B cell (primary cell): ENCODE measurements around the gene KRT33A. TPM values are rescaled to one million over a fixed set of nuclear protein-coding genes. Genes with fewer than 3 reads are reported as not detected.

Experiments
- ATAC-seq: fragments of 200-7000 bp; cut with Tn5 transposase; one replicate; pipeline ENCODE4 v1.10.0; 2021; ENCODE audit warnings: low read depth, mild to moderate bottlenecking, moderate number of reproducible peaks, moderate library complexity
- CTCF ChIA-PET: fragments of 350-600 bp; sonication (Branson Sonifier 250); formaldehyde crosslinking; loops from one replicate; lab custom pipeline; 2021; ENCODE audit warnings: antibody characterized with exemption, inconsistent platforms; lab: Charles Lee
- POLR2A ChIA-PET: fragments of 350-600 bp; sonication (Branson Sonifier 250); formaldehyde crosslinking; loops from one replicate; lab custom pipeline; 2021; ENCODE audit warnings: antibody characterized with exemption; lab: Charles Lee
- DNase-seq: peaks from one replicate; pipeline ENCODE4 v3.0.0; 2013
- H2AFZ ChIP-seq: 2 replicates; pipeline ENCODE4 v1.6.1; 2012; ENCODE audit warnings: mild to moderate bottlenecking, low read depth, low read length; ENCODE audit not compliant: insufficient read depth, poor library complexity, severe bottlenecking
- H3K27ac ChIP-seq, 2 donors: 1 replicate in 1 of 2; 2 replicates in 1 of 2; pipeline ENCODE4 v1.5.1; 2012 to 2013; ENCODE audit warnings: low read length in 2 of 2, mild to moderate bottlenecking in 2 of 2, moderate library complexity in 1 of 2
- H3K27me3 ChIP-seq, 4 experiments: fragments of 200-600 bp in 1 of 4; sonication (generic) in 1 of 4; replicated peaks in 1 of 4; 1 replicate in 2 of 4; 2 replicates in 2 of 4; pipeline versions ENCODE4 v1.6.1 to v1.7.0; 2013 to 2016; ENCODE audit warnings: low read length in 3 of 4, mild to moderate bottlenecking in 2 of 4, mixed read lengths in 1 of 4, moderate library complexity in 1 of 4; ENCODE audit not compliant: insufficient read depth in 4 of 4, control insufficient read depth in 3 of 4; ENCODE audit errors: control extremely low read depth in 1 of 4
- H3K36me3 ChIP-seq, 2 experiments: replicated peaks in 1 of 2; 1 replicate in 1 of 2; 2 replicates in 1 of 2; pipeline versions ENCODE4 v1.6.1 to v1.7.1; 2013; ENCODE audit warnings: low read length in 1 of 2; ENCODE audit not compliant: insufficient read depth in 2 of 2, control insufficient read depth in 1 of 2; ENCODE audit errors: control extremely low read depth in 1 of 2, extremely low read depth in 1 of 2
- H3K4me1 ChIP-seq, 2 donors: fragments of 200-600 bp in 1 of 2; sonication (generic) in 1 of 2; 1 replicate in 1 of 2; 2 replicates in 1 of 2; pipeline versions ENCODE4 v1.5.1 to v1.6.1; 2013 to 2017; ENCODE audit warnings: low read length in 2 of 2; ENCODE audit not compliant: control insufficient read depth in 2 of 2, insufficient read depth in 2 of 2
- H3K4me2 ChIP-seq: replicated peaks from 2 replicates; pipeline ENCODE3; 2012; ENCODE audit warnings: mild to moderate bottlenecking, low read depth, low read length; ENCODE audit not compliant: poor library complexity, severe bottlenecking
- H3K4me3 ChIP-seq, 5 experiments: fragments of 200-600 bp in 1 of 5; sonication (generic) in 1 of 5; 1 replicate in 3 of 5; 2 replicates in 2 of 5; pipeline versions ENCODE4 v1.5.1 to v1.7.0; 2011 to 2016; ENCODE audit warnings: low read length in 4 of 5, mild to moderate bottlenecking in 4 of 5, low read depth in 2 of 5, control low read depth in 1 of 5, moderate library complexity in 1 of 5; ENCODE audit not compliant: insufficient read depth in 1 of 5; ENCODE audit errors: control extremely low read depth in 1 of 5, extremely low read depth in 1 of 5
- H3K79me2 ChIP-seq: fragments of 200-600 bp; sonication (generic); one replicate; pipeline ENCODE4 v1.6.0; 2016; ENCODE audit warnings: low read length; ENCODE audit not compliant: control insufficient read depth, insufficient read depth
- H3K9ac ChIP-seq: fragments of 200-600 bp; sonication (generic); 2 replicates; pipeline ENCODE4 v1.6.1; 2017; ENCODE audit warnings: mild to moderate bottlenecking, low read length, moderate library complexity
- H3K9me3 ChIP-seq, 3 donors: one replicate each; pipeline versions ENCODE4 v1.6.1 to v1.7.1; 2013; ENCODE audit warnings: low read length in 2 of 3; ENCODE audit not compliant: control insufficient read depth in 2 of 3, insufficient read depth in 1 of 3; ENCODE audit errors: control extremely low read depth in 1 of 3
- H4K20me1 ChIP-seq: 2 replicates; pipeline ENCODE4 v1.6.0; 2012; ENCODE audit warnings: mild to moderate bottlenecking, low read length; ENCODE audit not compliant: insufficient read depth, control insufficient read depth, poor library complexity, severe bottlenecking
- H3K27ac Mint-ChIP-seq: one replicate; pipeline ENCODE4 v1.8.0; 2021; ENCODE audit warnings: mixed read lengths
- H3K27me3 Mint-ChIP-seq: one replicate; pipeline ENCODE4 v1.8.0; 2021; ENCODE audit warnings: mixed read lengths
- H3K4me1 Mint-ChIP-seq: one replicate; pipeline ENCODE4 v1.8.0; 2021; ENCODE audit warnings: mixed read lengths
- H3K4me3 Mint-ChIP-seq: one replicate; pipeline ENCODE4 v1.8.0; 2021; ENCODE audit warnings: mixed read lengths
- H3K9me3 Mint-ChIP-seq: one replicate; pipeline ENCODE4 v1.8.0; 2022; ENCODE audit warnings: mixed read lengths; ENCODE audit not compliant: insufficient read depth
- CTCF ChIP-seq: fragments of 200-600 bp; IDR thresholded peaks from one replicate; pipeline ENCODE4 v1.8.0; 2022; ENCODE audit warnings: antibody characterized with exemption, mild to moderate bottlenecking
- EZH2 ChIP-seq: IDR thresholded peaks from 2 replicates; pipeline ENCODE4 v1.6.1; 2012; ENCODE audit warnings: borderline replicate concordance, low read depth, mild to moderate bottlenecking, moderate library complexity, low read length; ENCODE audit not compliant: insufficient read depth, poor library complexity, severe bottlenecking
- WGBS: methylation state at CpG from one replicate; pipeline ENCODE4 v1.1.5; 2013; ENCODE audit warnings: missing lambda C conversion rate; ENCODE audit not compliant: insufficient coverage; 5-methylcytosine and 5-hydroxymethylcytosine counted together
- intact Hi-C: fragments of 100-400 bp; cut with micrococcal nuclease; formaldehyde crosslinking; loops from one replicate; pipeline ENCODE4 v1.10.0; 2022
- polyA plus RNA-seq: library from polyadenylated mRNA; depleted of rRNA; stranded (reverse); fragments of >200 nt; gene quantifications from 2 replicates; pipeline ENCODE4 v1.2.3, GENCODE V29; 2012
- total RNA-seq, 2 donors: library from RNA; stranded (reverse); fragments of 120-200 nt in 1 of 2; gene quantifications; 1 replicate in 1 of 2; 2 replicates in 1 of 2; pipeline versions ENCODE4 v1.2.3 to v1.2.4, GENCODE V29; 2013 to 2022

Gene KRT33A
- total and polyA plus RNA-seq, 2 donors (not counting 1 experiment from before 2014, with no cell fraction given) = not detected

GRCh38 chr17:41315814-41316445 lies 34.7 kb downstream of the KRT33A start:
- Histone ChIP-seq H3K79me2 (no peaks in the 10 kb centered on the region), H3K9me3 (peaks cover 3 to 10% (median 3%) of the 10 kb centered on the region in 3 donors), H3K27me3 (peaks cover 0 to 3% (median 1%) of the 10 kb centered on the region in 4 experiments), H3K27ac (no peak overlapping the region), H3K9ac (no peak overlapping the region), H4K20me1 (no peaks in the 10 kb centered on the region), H3K4me2 (no peak overlapping the region), H3K36me3 (no peaks in the 10 kb centered on the region), H2AFZ (no peak overlapping the region), H3K4me1 (no peaks in the 10 kb centered on the region), H3K4me3 (no peak overlapping the region)
- DNase-seq (no peak), ATAC-seq (no peak)
- Mint-ChIP-seq H3K4me3 (no peak overlapping the region), H3K4me1 (no peaks in the 10 kb centered on the region), H3K27me3 (peaks cover 16% of the 10 kb centered on the region), H3K27ac (no peak overlapping the region), H3K9me3 (peaks cover 6% of the 10 kb centered on the region)
- 98% methylated on average over 10 of the region's 17 CpGs for whole genome bisulfite sequencing
- intact Hi-C loops = no loop called here
- POLR2A ChIA-PET = no interaction called here
- CTCF ChIA-PET = no interaction called here
- TF ChIP-seq CTCF (no peak), EZH2 (no peak)

DNA sequence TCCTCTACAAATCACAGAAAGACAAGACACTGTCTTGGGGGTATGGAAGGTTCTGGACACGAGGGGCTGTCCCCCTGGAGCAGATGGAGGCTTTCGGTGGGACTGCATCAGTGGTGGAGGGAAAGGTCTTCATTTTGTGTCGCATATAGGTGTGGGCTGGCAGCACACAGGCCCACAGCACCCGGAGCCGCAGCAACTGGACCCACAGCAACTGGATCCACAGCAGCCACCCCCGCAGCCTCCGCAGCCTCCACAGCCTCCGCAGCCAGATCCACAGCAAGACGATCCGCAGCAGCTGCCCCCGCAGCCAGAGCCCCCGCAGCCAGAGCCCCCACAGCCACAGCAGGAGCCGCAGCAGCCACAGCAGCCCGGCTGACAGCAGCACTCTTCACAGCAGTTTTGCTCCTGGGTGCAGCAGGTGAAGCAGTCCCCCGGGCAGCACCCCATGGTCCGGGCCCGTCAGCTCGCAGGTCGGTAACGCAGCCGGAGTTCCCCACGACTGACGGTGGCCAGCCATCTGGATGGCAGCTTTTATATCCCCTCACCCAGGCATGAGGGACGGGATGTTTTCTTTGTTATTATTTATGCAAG lies 35.3 kb downstream of the KRT33A start, which contains the start of gene KRTAP17-1:
TSS of gene KRTAP17-1 (minus strand) at position 507 of the 591 bp plus-strand sequence. CDS start at position 447, 60 bp downstream.
- peaks cover 3% of the 10 kb centered on the region for H3K4me1 Mint-ChIP-seq
- Histone ChIP-seq H3K9ac (no peak within 1 kb of the TSS), H3K4me3 (no peak within 1 kb of the TSS), H4K20me1 (no peaks in the 10 kb centered on the region), H3K4me1 (no peaks in the 10 kb centered on the region), H2AFZ (no peak within 1 kb of the TSS), H3K4me2 (no peak within 1 kb of the TSS), H3K36me3 (no peaks in the 10 kb centered on the region), H3K79me2 (no peaks in the 10 kb centered on the region), H3K27me3 (peaks cover 0 to 3% (median 1%) of the 10 kb centered on the region in 4 experiments), H3K9me3 (peaks cover 0 to 8% (median 2%) of the 10 kb centered on the region in 3 donors), H3K27ac (no peak within 1 kb of the TSS)
- H3K27me3 Mint-ChIP-seq = peaks cover 16% of the 10 kb centered on the region
- no peak within 1 kb of the TSS for H3K27ac Mint-ChIP-seq
- DNase-seq = no peak
- WGBS = 93% methylated on average over 16 of the region's 24 CpGs
- no peak within 1 kb of the TSS for H3K4me3 Mint-ChIP-seq
- no peak for TF ChIP-seq EZH2
- no peak for TF ChIP-seq CTCF
- ATAC-seq = no peak
- peaks cover 6% of the 10 kb centered on the region for H3K9me3 Mint-ChIP-seq
- POLR2A ChIA-PET = no interaction called here
- intact Hi-C loops = no loop called here
- CTCF ChIA-PET = no interaction called here
